Measurements from ENCODE around the gene IPO11.

Gene IPO11

DNA sequence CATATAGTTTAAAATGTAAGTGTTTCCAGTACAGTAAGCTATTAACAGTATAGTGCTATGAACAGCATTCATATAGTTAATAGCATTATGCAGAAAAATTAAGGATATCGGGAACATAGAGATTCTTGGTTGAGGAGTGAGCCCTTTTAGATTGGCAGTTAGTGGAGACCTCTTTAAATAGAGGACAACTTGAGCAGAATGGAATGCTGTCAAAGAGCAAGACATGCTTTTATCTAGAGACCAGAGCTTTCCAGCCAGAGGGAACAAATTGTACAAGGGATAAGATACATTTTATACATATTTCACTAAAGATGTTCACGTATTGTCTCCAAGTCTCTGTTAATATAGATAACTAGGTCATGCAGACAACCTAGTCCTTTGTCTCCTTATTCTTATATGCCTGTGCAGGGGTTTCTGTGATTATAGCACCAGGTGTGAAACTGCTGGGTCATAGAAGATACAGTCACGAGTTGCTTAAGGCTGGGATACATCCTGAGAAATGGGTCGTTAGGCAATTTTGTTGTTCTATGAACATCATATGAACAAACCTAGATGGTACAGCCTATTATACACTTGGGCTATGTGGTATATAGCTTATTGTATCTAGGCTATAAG is 6.0 kb downstream of the IPO11 start (continued):
- TF ChIP-seq, protein P1, sequence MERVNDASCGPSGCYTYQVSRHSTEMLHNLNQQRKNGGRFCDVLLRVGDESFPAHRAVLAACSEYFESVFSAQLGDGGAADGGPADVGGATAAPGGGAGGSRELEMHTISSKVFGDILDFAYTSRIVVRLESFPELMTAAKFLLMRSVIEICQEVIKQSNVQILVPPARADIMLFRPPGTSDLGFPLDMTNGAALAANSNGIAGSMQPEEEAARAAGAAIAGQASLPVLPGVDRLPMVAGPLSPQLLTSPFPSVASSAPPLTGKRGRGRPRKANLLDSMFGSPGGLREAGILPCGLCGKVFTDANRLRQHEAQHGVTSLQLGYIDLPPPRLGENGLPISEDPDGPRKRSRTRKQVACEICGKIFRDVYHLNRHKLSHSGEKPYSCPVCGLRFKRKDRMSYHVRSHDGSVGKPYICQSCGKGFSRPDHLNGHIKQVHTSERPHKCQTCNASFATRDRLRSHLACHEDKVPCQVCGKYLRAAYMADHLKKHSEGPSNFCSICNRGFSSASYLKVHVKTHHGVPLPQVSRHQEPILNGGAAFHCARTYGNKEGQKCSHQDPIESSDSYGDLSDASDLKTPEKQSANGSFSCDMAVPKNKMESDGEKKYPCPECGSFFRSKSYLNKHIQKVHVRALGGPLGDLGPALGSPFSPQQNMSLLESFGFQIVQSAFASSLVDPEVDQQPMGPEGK (CRISPR knock-in tag; IDR thresholded peaks at IDR 0.05; ENCODE audit: borderline replicate concordance) = no peak
- TF ChIP-seq ZC3H10 (CRISPR knock-in tag; IDR thresholded peaks at IDR 0.05) = no peak
- TF ChIP-seq TOX (CRISPR knock-in tag; IDR thresholded peaks at IDR 0.05; ENCODE audit: borderline replicate concordance) = no peak
- TF ChIP-seq BACH2 (CRISPR knock-in tag; IDR thresholded peaks at IDR 0.05; ENCODE audit: borderline replicate concordance) = no peak
- TF ChIP-seq, protein P2, sequence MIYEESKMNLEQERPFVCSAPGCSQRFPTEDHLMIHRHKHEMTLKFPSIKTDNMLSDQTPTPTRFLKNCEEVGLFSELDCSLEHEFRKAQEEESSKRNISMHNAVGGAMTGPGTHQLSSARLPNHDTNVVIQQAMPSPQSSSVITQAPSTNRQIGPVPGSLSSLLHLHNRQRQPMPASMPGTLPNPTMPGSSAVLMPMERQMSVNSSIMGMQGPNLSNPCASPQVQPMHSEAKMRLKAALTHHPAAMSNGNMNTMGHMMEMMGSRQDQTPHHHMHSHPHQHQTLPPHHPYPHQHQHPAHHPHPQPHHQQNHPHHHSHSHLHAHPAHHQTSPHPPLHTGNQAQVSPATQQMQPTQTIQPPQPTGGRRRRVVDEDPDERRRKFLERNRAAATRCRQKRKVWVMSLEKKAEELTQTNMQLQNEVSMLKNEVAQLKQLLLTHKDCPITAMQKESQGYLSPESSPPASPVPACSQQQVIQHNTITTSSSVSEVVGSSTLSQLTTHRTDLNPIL (CRISPR knock-in tag; IDR thresholded peaks at IDR 0.05; ENCODE audit: low read depth) = no peak

DNA sequence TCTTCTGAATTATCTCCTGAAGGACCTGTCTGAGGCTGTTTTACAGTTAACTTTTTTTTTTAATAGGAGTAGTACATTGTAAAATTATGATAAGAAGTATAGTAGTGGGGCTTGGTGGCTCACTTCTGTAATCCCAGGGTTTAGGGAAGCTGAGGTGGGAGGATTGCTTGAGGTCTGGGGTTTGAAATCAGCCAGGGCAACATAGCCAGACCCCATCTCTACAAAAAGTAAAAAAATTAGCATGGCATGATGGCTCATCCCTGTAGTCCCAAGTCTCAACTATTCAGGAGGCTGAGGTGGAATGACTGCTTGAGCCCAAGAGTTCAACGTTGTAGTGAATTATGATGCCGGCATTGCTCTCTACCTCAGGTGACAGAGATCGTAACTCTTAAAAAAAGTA is 7.0 kb downstream of the IPO11 start:
- ATAC-seq = no peak
- TF ChIP-seq CSDC2 (CRISPR knock-in tag; IDR thresholded peaks at IDR 0.05) (no peak), ISL1 (CRISPR knock-in tag; IDR thresholded peaks at IDR 0.05) (no peak)

DNA sequence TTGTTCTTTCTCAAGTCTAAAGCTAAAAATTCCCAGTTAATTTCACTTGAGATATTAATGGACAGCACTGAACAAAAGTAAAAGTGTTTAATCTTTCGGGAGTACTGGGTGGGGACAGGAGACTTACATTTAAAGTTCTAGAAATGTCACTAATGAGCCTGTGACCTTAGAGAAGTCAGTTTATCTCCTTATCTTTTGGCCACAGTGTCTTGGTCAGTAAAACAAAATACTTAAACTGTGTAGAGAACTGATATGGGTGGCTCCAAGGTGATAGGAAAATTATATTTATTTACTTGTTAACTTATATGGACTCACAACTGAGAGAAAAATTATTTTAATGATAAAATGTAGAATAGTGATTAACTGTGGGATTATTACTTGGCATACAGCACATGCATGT is 8.9 kb downstream of the IPO11 start:
- TF ChIP-seq, protein P3, sequence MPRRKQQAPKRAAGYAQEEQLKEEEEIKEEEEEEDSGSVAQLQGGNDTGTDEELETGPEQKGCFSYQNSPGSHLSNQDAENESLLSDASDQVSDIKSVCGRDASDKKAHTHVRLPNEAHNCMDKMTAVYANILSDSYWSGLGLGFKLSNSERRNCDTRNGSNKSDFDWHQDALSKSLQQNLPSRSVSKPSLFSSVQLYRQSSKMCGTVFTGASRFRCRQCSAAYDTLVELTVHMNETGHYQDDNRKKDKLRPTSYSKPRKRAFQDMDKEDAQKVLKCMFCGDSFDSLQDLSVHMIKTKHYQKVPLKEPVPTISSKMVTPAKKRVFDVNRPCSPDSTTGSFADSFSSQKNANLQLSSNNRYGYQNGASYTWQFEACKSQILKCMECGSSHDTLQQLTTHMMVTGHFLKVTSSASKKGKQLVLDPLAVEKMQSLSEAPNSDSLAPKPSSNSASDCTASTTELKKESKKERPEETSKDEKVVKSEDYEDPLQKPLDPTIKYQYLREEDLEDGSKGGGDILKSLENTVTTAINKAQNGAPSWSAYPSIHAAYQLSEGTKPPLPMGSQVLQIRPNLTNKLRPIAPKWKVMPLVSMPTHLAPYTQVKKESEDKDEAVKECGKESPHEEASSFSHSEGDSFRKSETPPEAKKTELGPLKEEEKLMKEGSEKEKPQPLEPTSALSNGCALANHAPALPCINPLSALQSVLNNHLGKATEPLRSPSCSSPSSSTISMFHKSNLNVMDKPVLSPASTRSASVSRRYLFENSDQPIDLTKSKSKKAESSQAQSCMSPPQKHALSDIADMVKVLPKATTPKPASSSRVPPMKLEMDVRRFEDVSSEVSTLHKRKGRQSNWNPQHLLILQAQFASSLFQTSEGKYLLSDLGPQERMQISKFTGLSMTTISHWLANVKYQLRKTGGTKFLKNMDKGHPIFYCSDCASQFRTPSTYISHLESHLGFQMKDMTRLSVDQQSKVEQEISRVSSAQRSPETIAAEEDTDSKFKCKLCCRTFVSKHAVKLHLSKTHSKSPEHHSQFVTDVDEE (CRISPR knock-in tag; IDR thresholded peaks at IDR 0.05) = no peak
- TF ChIP-seq ZNF70 (CRISPR knock-in tag; IDR thresholded peaks at IDR 0.05) = no peak
- no peak for TF ChIP-seq PPARA (CRISPR knock-in tag; IDR thresholded peaks at IDR 0.05; ENCODE audit: borderline replicate concordance)
- TF ChIP-seq ZFP30 (CRISPR knock-in tag; IDR thresholded peaks at IDR 0.05) = no peak
- no peak for TF ChIP-seq OSR1 (CRISPR knock-in tag; IDR thresholded peaks at IDR 0.05)
- TF ChIP-seq CSDC2 (CRISPR knock-in tag; IDR thresholded peaks at IDR 0.05) = no peak
- TF ChIP-seq, protein P2 (CRISPR knock-in tag; IDR thresholded peaks at IDR 0.05; ENCODE audit: low read depth) = no peak
- TF ChIP-seq ZFP3 (CRISPR knock-in tag; IDR thresholded peaks at IDR 0.05) = no peak
- no peak for TF ChIP-seq ISL1 (CRISPR knock-in tag; IDR thresholded peaks at IDR 0.05)
- no peak for TF ChIP-seq GLIS3 (CRISPR knock-in tag; IDR thresholded peaks at IDR 0.05)
- TF ChIP-seq, protein P1 (CRISPR knock-in tag; IDR thresholded peaks at IDR 0.05; ENCODE audit: borderline replicate concordance) = no peak
- no peak for TF ChIP-seq ZNF565 (CRISPR knock-in tag; conservative IDR thresholded peaks at IDR 0.05; ENCODE audit: low read depth)
- TF ChIP-seq, protein P4, sequence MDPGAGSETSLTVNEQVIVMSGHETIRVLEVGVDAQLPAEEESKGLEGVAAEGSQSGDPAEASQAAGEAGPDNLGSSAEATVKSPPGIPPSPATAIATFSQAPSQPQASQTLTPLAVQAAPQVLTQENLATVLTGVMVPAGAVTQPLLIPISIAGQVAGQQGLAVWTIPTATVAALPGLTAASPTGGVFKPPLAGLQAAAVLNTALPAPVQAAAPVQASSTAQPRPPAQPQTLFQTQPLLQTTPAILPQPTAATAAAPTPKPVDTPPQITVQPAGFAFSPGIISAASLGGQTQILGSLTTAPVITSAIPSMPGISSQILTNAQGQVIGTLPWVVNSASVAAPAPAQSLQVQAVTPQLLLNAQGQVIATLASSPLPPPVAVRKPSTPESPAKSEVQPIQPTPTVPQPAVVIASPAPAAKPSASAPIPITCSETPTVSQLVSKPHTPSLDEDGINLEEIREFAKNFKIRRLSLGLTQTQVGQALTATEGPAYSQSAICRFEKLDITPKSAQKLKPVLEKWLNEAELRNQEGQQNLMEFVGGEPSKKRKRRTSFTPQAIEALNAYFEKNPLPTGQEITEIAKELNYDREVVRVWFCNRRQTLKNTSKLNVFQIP (CRISPR knock-in tag; IDR thresholded peaks at IDR 0.05; ENCODE audit: borderline replicate concordance, low read depth) = no peak
- no peak for TF ChIP-seq ZC3H10 (CRISPR knock-in tag; IDR thresholded peaks at IDR 0.05)
- no peak for TF ChIP-seq BACH2 (CRISPR knock-in tag; IDR thresholded peaks at IDR 0.05; ENCODE audit: borderline replicate concordance)
- TF ChIP-seq, protein P5, sequence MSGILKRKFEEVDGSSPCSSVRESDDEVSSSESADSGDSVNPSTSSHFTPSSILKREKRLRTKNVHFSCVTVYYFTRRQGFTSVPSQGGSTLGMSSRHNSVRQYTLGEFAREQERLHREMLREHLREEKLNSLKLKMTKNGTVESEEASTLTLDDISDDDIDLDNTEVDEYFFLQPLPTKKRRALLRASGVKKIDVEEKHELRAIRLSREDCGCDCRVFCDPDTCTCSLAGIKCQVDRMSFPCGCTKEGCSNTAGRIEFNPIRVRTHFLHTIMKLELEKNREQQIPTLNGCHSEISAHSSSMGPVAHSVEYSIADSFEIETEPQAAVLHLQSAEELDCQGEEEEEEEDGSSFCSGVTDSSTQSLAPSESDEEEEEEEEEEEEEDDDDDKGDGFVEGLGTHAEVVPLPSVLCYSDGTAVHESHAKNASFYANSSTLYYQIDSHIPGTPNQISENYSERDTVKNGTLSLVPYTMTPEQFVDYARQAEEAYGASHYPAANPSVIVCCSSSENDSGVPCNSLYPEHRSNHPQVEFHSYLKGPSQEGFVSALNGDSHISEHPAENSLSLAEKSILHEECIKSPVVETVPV (CRISPR knock-in tag; IDR thresholded peaks at IDR 0.05) = no peak
- TF ChIP-seq TOX (CRISPR knock-in tag; IDR thresholded peaks at IDR 0.05; ENCODE audit: borderline replicate concordance) = no peak
- no peak for TF ChIP-seq ZNF8 (CRISPR knock-in tag; IDR thresholded peaks at IDR 0.05)
- TF ChIP-seq ARNTL (CRISPR knock-in tag; IDR thresholded peaks at IDR 0.05; ENCODE audit: borderline replicate concordance, low read depth) = no peak
- TF ChIP-seq SNAI2 (CRISPR knock-in tag; IDR thresholded peaks at IDR 0.05) = no peak
- ATAC-seq = no peak
